ENCODE results near the gene TAS2R14. TPM values are rescaled to one million over a fixed set of nuclear protein-coding genes. Genes with fewer than 3 reads are reported as not detected.

Gene TAS2R14
- total RNA-seq, 1 donor from 2014 or later = 2.0 TPM

DNA sequence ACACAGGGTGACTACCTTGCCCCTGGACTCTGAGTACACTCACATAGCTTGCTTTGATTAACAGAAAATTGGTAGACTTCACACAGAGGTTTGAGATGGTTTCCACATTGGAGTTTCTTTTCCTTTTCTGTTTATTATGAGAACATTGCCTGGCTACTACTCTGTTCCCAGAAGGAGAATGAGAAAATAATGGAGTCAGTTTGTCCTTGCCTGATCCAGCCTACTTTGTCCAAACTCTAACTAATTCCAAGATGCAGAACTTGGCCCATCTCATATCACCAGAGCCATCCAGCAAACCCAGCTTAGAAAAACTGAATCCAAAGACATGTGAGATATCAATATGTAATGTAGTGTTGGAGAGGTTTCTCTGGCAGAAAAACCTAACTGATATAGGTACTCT, 27.3 kb upstream of the TAS2R14 start:
- no peak for FAIRE-seq
- Mint-ChIP-seq H3K27me3 (ENCODE audit: low read depth, unreplicated experiment) (no peaks in the 10 kb centered on the region), H3K4me1 (ENCODE audit: low read depth, unreplicated experiment) (peaks cover 2% of the 10 kb centered on the region), H3K36me3 (ENCODE audit: low read depth, unreplicated experiment) (peaks cover 8% of the 10 kb centered on the region), H3K9me3 (ENCODE audit: unreplicated experiment) (peaks cover 3% of the 10 kb centered on the region), H3K4me3 (ENCODE audit: unreplicated experiment) (no peak overlapping the region), H3K27ac (ENCODE audit: unreplicated experiment) (no peak overlapping the region)
- Histone ChIP-seq H3K4me1 (ENCODE audit: insufficient read depth, low read length) (peaks cover 9% of the 10 kb centered on the region), H3K27ac (ENCODE audit: low read depth, low read length) (no peak overlapping the region), H3K9ac (ENCODE audit: low read length) (no peak overlapping the region), H3K4me2 (ENCODE audit: low read length) (no peak overlapping the region), H2AFZ (ENCODE audit: low read depth, low read length) (no peak overlapping the region), H3K27me3 (ENCODE audit: insufficient read depth, low read length) (no peaks in the 10 kb centered on the region), H3K4me3 (ENCODE audit: insufficient read depth, low read depth, low read length) (no peak overlapping the region), H3K79me2 (ENCODE audit: insufficient read depth, low read length) (no peaks in the 10 kb centered on the region), H3K36me3 (ENCODE audit: insufficient read depth, low read length) (no peaks in the 10 kb centered on the region), H4K20me1 (ENCODE audit: insufficient read depth, low read length) (peaks cover 3% of the 10 kb centered on the region), H3K9me3 (ENCODE audit: insufficient read depth, low read depth, low read length) (no peaks in the 10 kb centered on the region)
- TF ChIP-seq EZH2 (IDR thresholded peaks at IDR 0.05; ENCODE audit: insufficient read depth, low read length) = no peak
- TF ChIP-seq, protein P1, sequence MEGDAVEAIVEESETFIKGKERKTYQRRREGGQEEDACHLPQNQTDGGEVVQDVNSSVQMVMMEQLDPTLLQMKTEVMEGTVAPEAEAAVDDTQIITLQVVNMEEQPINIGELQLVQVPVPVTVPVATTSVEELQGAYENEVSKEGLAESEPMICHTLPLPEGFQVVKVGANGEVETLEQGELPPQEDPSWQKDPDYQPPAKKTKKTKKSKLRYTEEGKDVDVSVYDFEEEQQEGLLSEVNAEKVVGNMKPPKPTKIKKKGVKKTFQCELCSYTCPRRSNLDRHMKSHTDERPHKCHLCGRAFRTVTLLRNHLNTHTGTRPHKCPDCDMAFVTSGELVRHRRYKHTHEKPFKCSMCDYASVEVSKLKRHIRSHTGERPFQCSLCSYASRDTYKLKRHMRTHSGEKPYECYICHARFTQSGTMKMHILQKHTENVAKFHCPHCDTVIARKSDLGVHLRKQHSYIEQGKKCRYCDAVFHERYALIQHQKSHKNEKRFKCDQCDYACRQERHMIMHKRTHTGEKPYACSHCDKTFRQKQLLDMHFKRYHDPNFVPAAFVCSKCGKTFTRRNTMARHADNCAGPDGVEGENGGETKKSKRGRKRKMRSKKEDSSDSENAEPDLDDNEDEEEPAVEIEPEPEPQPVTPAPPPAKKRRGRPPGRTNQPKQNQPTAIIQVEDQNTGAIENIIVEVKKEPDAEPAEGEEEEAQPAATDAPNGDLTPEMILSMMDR (IDR thresholded peaks at IDR 0.05; ENCODE audit: insufficient read depth, low read depth, low read length) = no peak
- DNase-seq (ENCODE audit: low read depth) = no peak

DNA sequence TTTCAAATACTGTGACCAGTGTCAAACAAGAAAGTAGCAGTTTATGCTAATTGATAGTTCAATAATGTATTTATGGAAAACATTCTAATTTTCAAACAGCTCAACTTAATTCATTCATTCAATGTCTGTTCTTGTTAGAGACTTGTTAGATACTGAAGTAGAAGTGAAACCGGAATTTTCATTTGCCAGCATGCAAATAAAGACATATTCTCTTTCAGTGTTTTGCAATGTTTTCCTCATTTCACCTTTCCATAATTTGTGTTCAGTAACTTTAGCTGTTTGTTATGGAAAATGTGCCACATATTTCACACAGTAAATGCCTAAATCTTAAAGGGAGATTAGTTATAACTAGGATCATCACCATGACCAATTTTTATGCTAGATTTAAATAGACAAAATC, 26.4 kb upstream of the TAS2R14 start:
- peaks cover 3% of the 10 kb centered on the region for H3K9me3 Mint-ChIP-seq (ENCODE audit: unreplicated experiment)

DNA sequence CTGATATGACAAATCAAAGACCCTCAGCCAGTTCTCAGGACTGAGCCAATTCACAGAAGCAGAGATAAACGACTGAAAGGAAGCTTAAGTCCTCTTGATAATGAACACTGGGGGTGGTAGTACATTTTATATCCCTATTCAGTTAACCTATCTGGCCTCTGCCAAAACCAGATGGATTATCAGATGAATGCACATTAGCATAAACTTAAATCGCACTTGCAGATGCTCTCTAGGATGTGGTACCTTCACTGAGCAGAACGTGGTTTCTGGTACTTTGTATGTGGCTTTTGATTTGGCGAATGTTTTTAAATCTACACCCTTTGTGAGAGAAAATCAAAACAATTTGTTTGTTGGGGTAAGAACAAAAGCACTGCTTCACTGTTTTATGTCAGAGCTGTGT, 21.1 kb upstream of the TAS2R14 start:
- no peak overlapping the region for H2AFZ ChIP-seq (ENCODE audit: low read depth, low read length)
- H4K20me1 ChIP-seq (ENCODE audit: insufficient read depth, low read length) = no peaks in the 10 kb centered on the region
- H3K36me3 ChIP-seq (ENCODE audit: insufficient read depth, low read length) = no peaks in the 10 kb centered on the region
- TF ChIP-seq, protein P1 (IDR thresholded peaks at IDR 0.05; ENCODE audit: insufficient read depth, low read depth, low read length) = no peak
- TF ChIP-seq EZH2 (IDR thresholded peaks at IDR 0.05; ENCODE audit: insufficient read depth, low read length) = no peak
- H3K9me3 ChIP-seq (ENCODE audit: insufficient read depth, low read depth, low read length) = no peaks in the 10 kb centered on the region
- H3K27ac ChIP-seq (ENCODE audit: low read depth, low read length) = no peak overlapping the region
- Mint-ChIP-seq H3K27ac (ENCODE audit: unreplicated experiment) (no peak overlapping the region), H3K4me3 (ENCODE audit: unreplicated experiment) (no peak overlapping the region), H3K4me1 (ENCODE audit: low read depth, unreplicated experiment) (peaks cover 5% of the 10 kb centered on the region), H3K9me3 (ENCODE audit: unreplicated experiment) (peaks cover 10% of the 10 kb centered on the region), H3K36me3 (ENCODE audit: low read depth, unreplicated experiment) (peaks cover 4% of the 10 kb centered on the region), H3K27me3 (ENCODE audit: low read depth, unreplicated experiment) (no peaks in the 10 kb centered on the region)
- no peak overlapping the region for H3K9ac ChIP-seq (ENCODE audit: low read length)
- FAIRE-seq (no peak), DNase-seq (ENCODE audit: low read depth) (no peak)
- no peaks in the 10 kb centered on the region for H3K27me3 ChIP-seq (ENCODE audit: insufficient read depth, low read length)
- peaks cover 3% of the 10 kb centered on the region for H3K79me2 ChIP-seq (ENCODE audit: insufficient read depth, low read length)
- H3K4me1 ChIP-seq (ENCODE audit: insufficient read depth, low read length) = no peaks in the 10 kb centered on the region
- H3K4me3 ChIP-seq (ENCODE audit: insufficient read depth, low read depth, low read length) = no peak overlapping the region
- H3K4me2 ChIP-seq (ENCODE audit: low read length) = no peak overlapping the region

More for the DNA sequence above, 26.4 kb upstream of the TAS2R14 start:
- peaks cover 2% of the 10 kb centered on the region for H3K4me1 Mint-ChIP-seq (ENCODE audit: low read depth, unreplicated experiment)
- no peak overlapping the region for H2AFZ ChIP-seq (ENCODE audit: low read depth, low read length)
- H3K4me3 Mint-ChIP-seq (ENCODE audit: unreplicated experiment) = no peak overlapping the region
- no peak overlapping the region for H3K4me2 ChIP-seq (ENCODE audit: low read length)
- H3K27ac ChIP-seq (ENCODE audit: low read depth, low read length) = no peak overlapping the region
- no peaks in the 10 kb centered on the region for H3K79me2 ChIP-seq (ENCODE audit: insufficient read depth, low read length)
- H3K9me3 ChIP-seq (ENCODE audit: insufficient read depth, low read depth, low read length) = no peaks in the 10 kb centered on the region
- no peak overlapping the region for H3K4me3 ChIP-seq (ENCODE audit: insufficient read depth, low read depth, low read length)
- peaks cover 8% of the 10 kb centered on the region for H3K36me3 Mint-ChIP-seq (ENCODE audit: low read depth, unreplicated experiment)
- no peaks in the 10 kb centered on the region for H3K27me3 Mint-ChIP-seq (ENCODE audit: low read depth, unreplicated experiment)
- peaks cover 3% of the 10 kb centered on the region for H4K20me1 ChIP-seq (ENCODE audit: insufficient read depth, low read length)
- H3K36me3 ChIP-seq (ENCODE audit: insufficient read depth, low read length) = no peaks in the 10 kb centered on the region
- DNase-seq (ENCODE audit: low read depth) (no peak), FAIRE-seq (peak; percentile 72)
- H3K27me3 ChIP-seq (ENCODE audit: insufficient read depth, low read length) = no peaks in the 10 kb centered on the region
- peaks cover 9% of the 10 kb centered on the region for H3K4me1 ChIP-seq (ENCODE audit: insufficient read depth, low read length)
- H3K27ac Mint-ChIP-seq (ENCODE audit: unreplicated experiment) = no peak overlapping the region
- H3K9ac ChIP-seq (ENCODE audit: low read length) = no peak overlapping the region
- TF ChIP-seq, protein P1 (IDR thresholded peaks at IDR 0.05; ENCODE audit: insufficient read depth, low read depth, low read length) = no peak
- TF ChIP-seq EZH2 (IDR thresholded peaks at IDR 0.05; ENCODE audit: insufficient read depth, low read length) = no peak
